Esophagus muscularis mucosa (tissue), 4 donors: Measurements from ENCODE around the gene RERE.

Experiments used
- CTCF ChIP-seq, 3 experiments: fragments of 200-600 bp in 2 of 3; fragments of 450-650 bp in 1 of 3; sonication (generic) in 2 of 3; IDR thresholded peaks; one replicate each; pipeline ENCODE4 v1.5.1; 2017 to 2019; ENCODE audit warnings: antibody characterized with exemption in 3 of 3, mild to moderate bottlenecking in 2 of 3, moderate library complexity in 1 of 3
- EP300 ChIP-seq: sonication (generic); formaldehyde crosslinking; IDR thresholded peaks from one replicate; pipeline ENCODE4 v1.6.1; 2017; ENCODE audit warnings: antibody characterized with exemption
- POLR2A ChIP-seq: fragments of 450-650 bp; IDR thresholded peaks from one replicate; pipeline ENCODE4 v1.6.1; 2017; ENCODE audit warnings: antibody characterized with exemption, moderate library complexity, mild to moderate bottlenecking, low read depth
- POLR2AphosphoS5 ChIP-seq, 2 donors: sonication (generic); formaldehyde crosslinking; IDR thresholded peaks; one replicate each; pipeline ENCODE4 v1.6.1; 2017; ENCODE audit warnings: antibody characterized with exemption in 2 of 2

GRCh38 chr1:8552820-8553397, 264.5 kb downstream of the RERE start:
- TF ChIP-seq POLR2A (no peak), CTCF (IDR thresholded peaks at IDR 0.05) (no peak), POLR2AphosphoS5 (IDR thresholded peaks at IDR 0.05) (no peak), EP300 (no peak)
